ENCODE data around the gene SYCP2.
"Not testable (repeated sequence)": the region's sequence is repeated elsewhere in the genome, so short reads cannot be mapped to it uniquely, and the experiment has no call there.

GRCh38 chr20:59890035-59890434 is 43.4 kb downstream of the SYCP2 start:
- not testable (repeated sequence) for TF ChIP-seq CTCF (conservative IDR thresholded peaks at IDR 0.05 in 1 of 2, IDR thresholded peaks at IDR 0.05 in 1 of 2; ENCODE audit: extremely low read depth in 1 of 2, insufficient read depth in 1 of 2, low read depth in 1 of 2, low read length in 2 of 2); EZH2 (IDR thresholded peaks at IDR 0.05; ENCODE audit: borderline replicate concordance, low read length)

All from mammary epithelial cell (primary cell).